ENCODE results near the gene SRP68.
A peak's percentile ranks its signal among the peaks of the same experiment; 100 is the strongest.

SRP68 gene

GRCh38 chr17:76072148-76072858, at the start of gene SRP68:
SRP68 (minus strand) TSS chr17:76072517; CDS start chr17:76072491, 26 bp downstream.
- DNase-seq: peak; percentile 81

- no peak for DNase-seq
Measured at GRCh38 chr17:76121932-76122430, 49.7 kb upstream of the SRP68 start.

GRCh38 chr17:76120658-76121008, 48.3 kb upstream of the SRP68 start:
- no peak for DNase-seq

- DNase-seq: no peak
Measured at GRCh38 chr17:76119409-76120371, 47.4 kb upstream of the SRP68 start.

- DNase-seq: no peak
Measured at GRCh38 chr17:76115138-76115754, 42.9 kb upstream of the SRP68 start.

- DNase-seq: no peak
Measured at GRCh38 chr17:76111956-76112355, 39.6 kb upstream of the SRP68 start.

- DNase-seq: no peak
Measured at GRCh38 chr17:76107509-76107908, 35.2 kb upstream of the SRP68 start.

GRCh38 chr17:76106703-76107102, 34.4 kb upstream of the SRP68 start:
- no peak for DNase-seq

- DNase-seq: no peak
Measured at GRCh38 chr17:76104896-76105231, 32.5 kb upstream of the SRP68 start.

GRCh38 chr17:76104140-76104895, 32.0 kb upstream of the SRP68 start:
- DNase-seq: no peak

GRCh38 chr17:76103274-76104139, 31.2 kb upstream of the SRP68 start, which contains the start of gene EXOC7:
EXOC7 (minus strand) TSS chr17:76103787; CDS start chr17:76103692, 95 bp downstream.
- DNase-seq: peak; percentile 90

GRCh38 chr17:76102944-76103273, 30.6 kb upstream of the SRP68 start:
- no peak for DNase-seq

- no peak for DNase-seq
Measured at GRCh38 chr17:76097716-76098295, 25.5 kb upstream of the SRP68 start.

- no peak for DNase-seq
Measured at GRCh38 chr17:76095943-76096342, 23.6 kb upstream of the SRP68 start.

GRCh38 chr17:76094046-76094445, 21.7 kb upstream of the SRP68 start:
- DNase-seq: no peak

GRCh38 chr17:76092526-76093413, 20.5 kb upstream of the SRP68 start:
- no peak for DNase-seq

- no peak for DNase-seq
Measured at GRCh38 chr17:76091526-76092286, 19.4 kb upstream of the SRP68 start.

- no peak for DNase-seq
Measured at GRCh38 chr17:76090517-76091129, 18.3 kb upstream of the SRP68 start.

Data from activated CD4-positive, alpha-beta T cell treated with anti-CD3 and anti-CD28 coated beads, Interleukin-2, amount 50 U/mL, for 1 hour (primary cell).